Uterus (tissue), 2 donors: ENCODE measurements around the gene HORMAD1.

Source experiments
- CTCF ChIP-seq, 4 experiments: fragments of 200-600 bp in 2 of 4; fragments of 450-650 bp in 2 of 4; sonication (generic) in 2 of 4; IDR thresholded peaks; one replicate each; pipeline ENCODE4 v1.5.1; 2016 to 2019; ENCODE audit warnings: antibody characterized with exemption in 4 of 4, mild to moderate bottlenecking in 2 of 4, moderate library complexity in 1 of 4
- POLR2A ChIP-seq, 2 donors: fragments of 450-650 bp; IDR thresholded peaks; one replicate each; pipeline ENCODE4 v1.6.1; 2016; ENCODE audit warnings: antibody characterized with exemption in 2 of 2, mild to moderate bottlenecking in 1 of 2, moderate library complexity in 1 of 2

- TF ChIP-seq POLR2A (IDR thresholded peaks at IDR 0.05), result peak; percentile 65 to 70
- peak in 2 of 4 experiments; percentile 10 to 14 for TF ChIP-seq CTCF (IDR thresholded peaks at IDR 0.05)
Measured at GRCh38 chr1:150696995-150697927, 23.4 kb downstream of the HORMAD1 start, which contains the start of gene GOLPH3L.
